Retinal pigment epithelial cell (primary cell): ENCODE results near the gene ELFN1.

ENCODE experiments used
- DNase-seq: peaks from one replicate; pipeline ENCODE4 v3.0.0-alpha.2; 2010; ENCODE audit warnings: low read depth
- H3K4me3 ChIP-seq: 2 replicates; pipeline ENCODE4 v1.5.1; 2011; ENCODE audit warnings: mild to moderate bottlenecking, low read length, control low read depth, moderate library complexity
- CTCF ChIP-seq: conservative IDR thresholded peaks from 2 replicates; pipeline ENCODE4 v1.5.1; 2011; ENCODE audit warnings: low read depth, low read length, control low read depth, inconsistent platforms

Gene ELFN1

GRCh38 chr7:1698201-1698600 is 28.1 kb downstream of the ELFN1 start:
- TF ChIP-seq CTCF: no peak
- no peak for DNase-seq

GRCh38 chr7:1698951-1699350 is 28.9 kb downstream of the ELFN1 start:
- DNase-seq: no peak
- TF ChIP-seq CTCF: no peak
- no peak overlapping the region for H3K4me3 ChIP-seq

More at GRCh38 chr7:1698201-1698600, 28.1 kb downstream of the ELFN1 start:
- H3K4me3 ChIP-seq: no peak overlapping the region

- H3K4me3 ChIP-seq: no peak overlapping the region
These were observed 30.0 kb downstream of the ELFN1 start for GRCh38 chr7:1700086-1700485.

GRCh38 chr7:1700536-1701333 is 30.7 kb downstream of the ELFN1 start:
- no peak for DNase-seq
- TF ChIP-seq CTCF: no peak
- no peak overlapping the region for H3K4me3 ChIP-seq

More at GRCh38 chr7:1700086-1700485, 30.0 kb downstream of the ELFN1 start:
- no peak for DNase-seq
- no peak for TF ChIP-seq CTCF

- DNase-seq: no peak
- no peak overlapping the region for H3K4me3 ChIP-seq
- no peak for TF ChIP-seq CTCF
These were observed 32.6 kb downstream of the ELFN1 start for GRCh38 chr7:1702652-1703051.

GRCh38 chr7:1703441-1703840 is 33.4 kb downstream of the ELFN1 start:
- TF ChIP-seq CTCF: no peak
- no peak for DNase-seq
- H3K4me3 ChIP-seq: no peak overlapping the region
